NB4 (cell line): ENCODE measurements around the gene ANKRD31.

Experiments
- DNase-seq: peaks from one replicate; pipeline ENCODE4 v3.0.0; 2010; ENCODE audit warnings: low read depth
- H3K4me3 ChIP-seq: one replicate; pipeline ENCODE4 v1.5.1; 2011; ENCODE audit warnings: mild to moderate bottlenecking, low read depth, low read length, moderate library complexity
- MYC ChIP-seq: IDR thresholded peaks from 2 replicates; pipeline ENCODE4 v1.6.1; 2011; ENCODE audit warnings: low read depth, low read length
- POLR2A ChIP-seq: IDR thresholded peaks from 2 replicates; pipeline ENCODE4 v1.6.1; 2011; ENCODE audit warnings: mild to moderate bottlenecking; ENCODE audit not compliant: insufficient read length; ENCODE audit errors: extremely low read depth
- TF ChIP-seq, protein P1 (sequence below): IDR thresholded peaks from 2 replicates; pipeline ENCODE4 v1.6.1; 2011; ENCODE audit warnings: low read depth, low read length
- TF ChIP-seq, protein P2 (sequence below): IDR thresholded peaks from one replicate; pipeline ENCODE4 v1.5.1; 2012; ENCODE audit warnings: low read depth, low read length

ANKRD31 gene

DNA sequence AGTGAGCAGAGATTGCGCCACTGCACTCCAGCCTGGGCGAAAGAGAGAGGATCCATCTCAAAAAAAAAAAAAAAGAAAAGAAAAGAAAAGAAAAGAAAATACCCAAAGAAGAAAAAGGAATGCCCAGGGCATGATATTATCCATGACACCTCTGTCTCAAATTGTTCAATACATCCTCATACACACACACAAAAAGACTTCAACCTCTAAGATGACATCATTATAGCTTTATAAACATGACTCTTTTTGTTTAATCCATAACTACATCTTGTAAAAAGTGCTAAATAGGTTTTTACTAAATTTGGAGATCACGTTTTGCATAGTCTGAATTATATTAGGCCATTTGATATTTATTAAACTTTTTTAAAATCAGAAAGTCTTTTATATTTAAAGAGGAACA, 33.1 kb downstream of the ANKRD31 start:
- no peak for DNase-seq
- TF ChIP-seq, protein P1, sequence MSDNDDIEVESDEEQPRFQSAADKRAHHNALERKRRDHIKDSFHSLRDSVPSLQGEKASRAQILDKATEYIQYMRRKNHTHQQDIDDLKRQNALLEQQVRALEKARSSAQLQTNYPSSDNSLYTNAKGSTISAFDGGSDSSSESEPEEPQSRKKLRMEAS = no peak
- TF ChIP-seq MYC = no peak
- no peak overlapping the region for H3K4me3 ChIP-seq

DNA sequence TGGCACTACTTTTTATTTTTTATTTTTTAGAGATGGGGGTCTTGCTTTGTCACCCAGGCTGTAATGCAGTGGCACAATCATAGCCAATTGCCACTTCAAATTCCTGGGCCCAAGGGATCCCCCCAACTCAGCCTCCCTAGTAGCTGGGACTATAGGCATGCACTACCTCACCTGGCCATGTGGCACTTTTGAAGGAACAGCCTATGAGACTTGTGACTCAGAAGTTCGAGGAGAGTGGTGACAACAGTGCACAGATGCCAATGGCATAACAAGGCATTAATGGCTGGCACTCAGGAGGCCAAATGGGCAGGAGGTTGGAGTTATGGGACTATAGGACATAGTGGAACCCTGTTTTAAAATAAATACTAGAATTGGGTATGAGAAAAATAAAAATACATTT, 33.7 kb downstream of the ANKRD31 start:
- no peak for DNase-seq
- TF ChIP-seq, protein P2, sequence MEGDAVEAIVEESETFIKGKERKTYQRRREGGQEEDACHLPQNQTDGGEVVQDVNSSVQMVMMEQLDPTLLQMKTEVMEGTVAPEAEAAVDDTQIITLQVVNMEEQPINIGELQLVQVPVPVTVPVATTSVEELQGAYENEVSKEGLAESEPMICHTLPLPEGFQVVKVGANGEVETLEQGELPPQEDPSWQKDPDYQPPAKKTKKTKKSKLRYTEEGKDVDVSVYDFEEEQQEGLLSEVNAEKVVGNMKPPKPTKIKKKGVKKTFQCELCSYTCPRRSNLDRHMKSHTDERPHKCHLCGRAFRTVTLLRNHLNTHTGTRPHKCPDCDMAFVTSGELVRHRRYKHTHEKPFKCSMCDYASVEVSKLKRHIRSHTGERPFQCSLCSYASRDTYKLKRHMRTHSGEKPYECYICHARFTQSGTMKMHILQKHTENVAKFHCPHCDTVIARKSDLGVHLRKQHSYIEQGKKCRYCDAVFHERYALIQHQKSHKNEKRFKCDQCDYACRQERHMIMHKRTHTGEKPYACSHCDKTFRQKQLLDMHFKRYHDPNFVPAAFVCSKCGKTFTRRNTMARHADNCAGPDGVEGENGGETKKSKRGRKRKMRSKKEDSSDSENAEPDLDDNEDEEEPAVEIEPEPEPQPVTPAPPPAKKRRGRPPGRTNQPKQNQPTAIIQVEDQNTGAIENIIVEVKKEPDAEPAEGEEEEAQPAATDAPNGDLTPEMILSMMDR = no peak
- TF ChIP-seq POLR2A = no peak
- TF ChIP-seq, protein P1 = no peak
- no peak for TF ChIP-seq MYC

DNA sequence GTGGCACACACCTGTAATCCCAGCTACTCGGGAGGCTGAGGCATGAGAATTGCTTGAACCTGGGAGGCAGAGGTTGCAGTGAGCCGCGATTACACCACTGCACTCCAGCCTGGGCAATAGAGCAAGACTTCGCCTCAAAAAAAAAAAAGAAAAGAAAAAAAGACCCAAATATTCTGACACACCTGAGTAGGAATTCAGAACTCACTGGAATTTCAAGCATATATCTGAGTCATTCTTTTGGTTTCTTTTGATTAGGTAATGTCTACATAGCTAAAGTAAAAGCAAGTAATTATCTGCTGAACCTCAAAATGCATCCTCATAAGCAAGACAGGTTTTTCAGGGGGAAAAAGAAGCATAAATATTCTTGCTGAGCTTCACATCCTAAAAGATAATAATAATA, 35.9 kb downstream of the ANKRD31 start:
- TF ChIP-seq, protein P2 = no peak
- TF ChIP-seq MYC (no peak), POLR2A (no peak)
- TF ChIP-seq, protein P1 = no peak
- H3K4me3 ChIP-seq = no peak overlapping the region
- DNase-seq = no peak

More for the DNA sequence above, 33.7 kb downstream of the ANKRD31 start:
- no peak overlapping the region for H3K4me3 ChIP-seq

DNA sequence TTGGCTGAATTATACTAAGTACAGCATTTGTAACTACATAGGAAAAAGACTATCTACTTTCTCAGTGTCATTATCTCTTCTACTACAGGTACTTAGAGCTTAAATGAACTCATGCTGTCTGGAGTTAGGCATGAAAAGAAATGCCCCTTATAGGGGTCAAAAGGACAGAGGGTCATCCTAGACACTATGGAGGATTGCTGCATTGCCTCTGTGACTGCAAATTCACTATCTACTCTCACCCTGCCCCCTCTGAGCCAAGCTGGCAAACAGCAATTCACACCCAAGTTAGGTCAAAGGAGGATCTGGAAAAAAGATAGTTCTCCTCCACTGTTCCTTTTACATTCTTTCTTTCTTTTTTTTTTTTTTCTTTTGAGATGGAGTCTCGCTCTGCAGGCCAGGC, 36.7 kb downstream of the ANKRD31 start:
- H3K4me3 ChIP-seq = no peak overlapping the region
- no peak for DNase-seq
- TF ChIP-seq, protein P2 = no peak
- TF ChIP-seq MYC = no peak
- TF ChIP-seq, protein P1 = no peak
- no peak for TF ChIP-seq POLR2A

DNA sequence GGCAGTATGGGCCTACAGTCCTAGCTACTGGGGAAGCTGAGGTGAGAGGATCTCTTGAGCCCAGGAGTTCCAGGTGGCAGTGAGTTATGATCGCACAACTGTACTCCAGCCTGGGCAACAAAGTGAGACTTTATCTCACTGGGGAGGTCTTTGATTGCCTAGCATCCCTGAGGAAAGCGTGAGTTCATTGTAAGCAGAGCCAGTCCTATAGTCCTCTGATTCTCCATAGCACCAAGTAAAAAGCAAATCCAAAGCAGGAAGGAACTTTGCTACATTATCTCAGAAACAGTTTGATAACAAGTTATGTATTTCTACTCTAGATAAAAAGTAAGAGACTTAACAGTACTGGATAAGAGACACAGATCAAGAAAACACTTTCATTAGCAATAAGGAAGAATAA, 37.6 kb downstream of the ANKRD31 start:
- TF ChIP-seq MYC (no peak), POLR2A (no peak)
- TF ChIP-seq, protein P2 = no peak
- TF ChIP-seq, protein P1 = no peak
- DNase-seq = no peak
- H3K4me3 ChIP-seq = no peak overlapping the region

DNA sequence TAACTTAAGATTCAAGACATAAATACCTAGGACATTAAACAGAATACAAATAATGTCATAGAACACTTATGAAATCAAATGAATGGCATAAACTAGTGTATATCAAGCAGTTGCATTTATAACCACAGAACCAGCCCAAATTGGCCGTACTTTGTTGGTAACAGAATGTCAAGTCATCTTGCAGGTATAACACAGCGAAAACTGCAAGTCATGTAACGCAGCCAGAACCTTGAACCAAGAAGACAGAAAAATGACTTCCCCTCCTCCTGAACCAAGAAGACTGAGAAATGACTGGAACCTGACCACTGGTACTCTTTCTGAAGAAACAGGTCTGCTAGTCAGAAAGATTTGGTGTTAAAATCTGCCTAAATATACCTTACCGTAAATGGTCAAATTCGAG, 38.9 kb downstream of the ANKRD31 start:
- TF ChIP-seq, protein P2 = no peak
- TF ChIP-seq MYC (no peak), POLR2A (no peak)
- TF ChIP-seq, protein P1 = no peak
- no peak for DNase-seq
- no peak overlapping the region for H3K4me3 ChIP-seq
